Trophoblast cell (in vitro differentiated cells and primary cell): ENCODE measurements around the gene NBPF4.
"Not testable (repeated sequence)": the region's sequence is repeated elsewhere in the genome, so short reads cannot be mapped to it uniquely, and the experiment has no call there.

ENCODE experiments used
- DNase-seq, 2 donors: peaks; one replicate each; pipeline ENCODE4 v3.0.0-alpha.2; 2016
- H2AFZ ChIP-seq: 2 replicates; pipeline ENCODE4 v1.6.1; 2013; ENCODE audit warnings: low read length, moderate library complexity, mild to moderate bottlenecking; ENCODE audit not compliant: insufficient read depth, poor library complexity
- H2AK5ac ChIP-seq: 2 replicates; pipeline ENCODE4 v1.6.1; 2013; ENCODE audit warnings: mild to moderate bottlenecking, low read length
- H2BK120ac ChIP-seq: 2 replicates; pipeline ENCODE4 v1.6.1; 2013; ENCODE audit warnings: low read length, mild to moderate bottlenecking, moderate library complexity; ENCODE audit not compliant: insufficient read depth, poor library complexity
- H2BK12ac ChIP-seq: 2 replicates; pipeline ENCODE4 v1.6.1; 2013; ENCODE audit warnings: mild to moderate bottlenecking, low read length, moderate library complexity
- H2BK5ac ChIP-seq: 2 replicates; pipeline ENCODE4 v1.6.1; 2013; ENCODE audit warnings: low read length, low read depth, moderate library complexity, mild to moderate bottlenecking; ENCODE audit not compliant: poor library complexity
- H3K14ac ChIP-seq: 2 replicates; pipeline ENCODE4 v1.6.1; 2013; ENCODE audit warnings: mild to moderate bottlenecking, low read length
- H3K18ac ChIP-seq: 2 replicates; pipeline ENCODE4 v1.6.1; 2013; ENCODE audit warnings: mild to moderate bottlenecking, low read length
- H3K23ac ChIP-seq: 2 replicates; pipeline ENCODE4 v1.6.1; 2013; ENCODE audit warnings: low read length
- H3K27ac ChIP-seq: 2 replicates; pipeline ENCODE4 v1.5.1; 2013; ENCODE audit warnings: low read depth, mild to moderate bottlenecking, inconsistent platforms, low read length, moderate library complexity
- H3K27me3 ChIP-seq: 2 replicates; pipeline ENCODE4 v1.6.1; 2013; ENCODE audit warnings: inconsistent platforms, mild to moderate bottlenecking, low read length, moderate library complexity; ENCODE audit not compliant: insufficient read depth
- H3K36me3 ChIP-seq, 2 experiments: 1 replicate in 1 of 2; 2 replicates in 1 of 2; pipeline ENCODE4 v1.6.1; 2013; ENCODE audit warnings: low read length in 2 of 2, mild to moderate bottlenecking in 2 of 2, moderate library complexity in 1 of 2; ENCODE audit not compliant: insufficient read depth in 2 of 2, control insufficient read depth in 1 of 2
- H3K4ac ChIP-seq: 2 replicates; pipeline ENCODE4 v1.6.1; 2013; ENCODE audit warnings: low read depth, mild to moderate bottlenecking, low read length, moderate library complexity
- H3K4me1 ChIP-seq, 2 experiments: 1 replicate in 1 of 2; 2 replicates in 1 of 2; pipeline ENCODE4 v1.6.1; 2013; ENCODE audit warnings: low read length in 2 of 2, mild to moderate bottlenecking in 2 of 2, moderate library complexity in 1 of 2; ENCODE audit not compliant: insufficient read depth in 2 of 2, control insufficient read depth in 1 of 2
- H3K4me2 ChIP-seq: 2 replicates; pipeline ENCODE4 v1.6.1; 2013; ENCODE audit warnings: inconsistent platforms, mild to moderate bottlenecking, low read length, moderate library complexity
- H3K4me3 ChIP-seq: 2 replicates; pipeline ENCODE4 v1.5.1; 2013; ENCODE audit warnings: mild to moderate bottlenecking, low read depth, low read length, inconsistent platforms
- H3K79me1 ChIP-seq: one replicate; pipeline ENCODE4 v1.6.1; 2013; ENCODE audit warnings: low read length
- H3K79me2 ChIP-seq: 2 replicates; pipeline ENCODE4 v1.6.1; 2013; ENCODE audit warnings: low read length, mild to moderate bottlenecking; ENCODE audit not compliant: control insufficient read depth, insufficient read depth, poor library complexity
- H3K9ac ChIP-seq: 2 replicates; pipeline ENCODE4 v1.6.1; 2013; ENCODE audit warnings: mild to moderate bottlenecking, low read length
- H3K9me3 ChIP-seq: 2 replicates; pipeline ENCODE4 v1.6.1; 2013; ENCODE audit warnings: low read depth, mild to moderate bottlenecking, control low read depth, inconsistent platforms, low read length; ENCODE audit not compliant: insufficient read depth
- H4K12ac ChIP-seq: 2 replicates; pipeline ENCODE4 v1.6.1; 2013; ENCODE audit warnings: low read depth, mild to moderate bottlenecking, low read length, moderate library complexity
- H4K8ac ChIP-seq: 2 replicates; pipeline ENCODE4 v1.6.1; 2013; ENCODE audit warnings: low read depth, mild to moderate bottlenecking, low read length, moderate library complexity
- H4K91ac ChIP-seq: one replicate; pipeline ENCODE4 v1.6.1; 2013; ENCODE audit warnings: low read depth, mild to moderate bottlenecking, low read length, moderate library complexity
- WGBS: extraction: QIAGEN DNeasy Blood & Tissue Kit; methylation state at CpG from one replicate; pipeline ENCODE4 v1.1.7; 2013; ENCODE audit warnings: missing lambda C conversion rate; ENCODE audit not compliant: insufficient read length, insufficient coverage; ENCODE audit errors: extremely low coverage; 5-methylcytosine and 5-hydroxymethylcytosine counted together

The NBPF4 gene

GRCh38 chr1:108217007-108217406 lies 26.9 kb downstream of the NBPF4 start:
- not testable (repeated sequence) for H2AK5ac ChIP-seq, H3K4me1 ChIP-seq, H3K27ac ChIP-seq, H2BK5ac ChIP-seq, H3K4ac ChIP-seq, H4K91ac ChIP-seq, H3K18ac ChIP-seq, H3K9ac ChIP-seq, H4K12ac ChIP-seq, H3K4me3 ChIP-seq, H3K79me1 ChIP-seq, H3K23ac ChIP-seq, H2AFZ ChIP-seq, H4K8ac ChIP-seq, H3K79me2 ChIP-seq, H3K9me3 ChIP-seq, H3K4me2 ChIP-seq, H3K14ac ChIP-seq, H2BK12ac ChIP-seq, H3K27me3 ChIP-seq, H3K36me3 ChIP-seq, H2BK120ac ChIP-seq
- WGBS, result no CpG with 5 or more reads among the region's 2 CpGs
- DNase-seq, result peak in 1 of 2 donors; percentile 78

GRCh38 chr1:108216028-108216890 lies 27.6 kb downstream of the NBPF4 start:
- not testable (repeated sequence) for H3K4ac ChIP-seq, H3K4me3 ChIP-seq, H4K12ac ChIP-seq, H3K27me3 ChIP-seq, H3K23ac ChIP-seq, H4K91ac ChIP-seq, H3K18ac ChIP-seq, H3K9ac ChIP-seq, H3K4me2 ChIP-seq, H2BK120ac ChIP-seq, H3K79me1 ChIP-seq, H3K4me1 ChIP-seq, H2AFZ ChIP-seq, H2BK12ac ChIP-seq, H2AK5ac ChIP-seq, H3K27ac ChIP-seq, H3K14ac ChIP-seq, H3K36me3 ChIP-seq, H3K9me3 ChIP-seq, H2BK5ac ChIP-seq, H3K79me2 ChIP-seq, H4K8ac ChIP-seq
- DNase-seq, result peak; percentile 7 to 34
- WGBS, result no CpG with 5 or more reads among the region's 6 CpGs

- not testable (repeated sequence) for H3K27me3 ChIP-seq, H3K27ac ChIP-seq, H4K8ac ChIP-seq, H2BK12ac ChIP-seq, H3K4ac ChIP-seq, H2BK120ac ChIP-seq, H2BK5ac ChIP-seq, H3K79me1 ChIP-seq, H3K9me3 ChIP-seq, H2AFZ ChIP-seq, H4K12ac ChIP-seq, H3K9ac ChIP-seq, H3K23ac ChIP-seq, H3K4me1 ChIP-seq, H3K4me3 ChIP-seq, H4K91ac ChIP-seq, H3K4me2 ChIP-seq, H3K14ac ChIP-seq, H3K36me3 ChIP-seq, H3K79me2 ChIP-seq, H2AK5ac ChIP-seq, H3K18ac ChIP-seq
- WGBS, result no CpG with 5 or more reads among the region's 5 CpGs
- peak in 1 of 2 donors; percentile 73 for DNase-seq
Observed at GRCh38 chr1:108214641-108215465, 29.0 kb downstream of the NBPF4 start.

- Histone ChIP-seq H3K79me1 (no peaks in the 10 kb centered on the region), H3K23ac (no peak overlapping the region), H3K4me1 (peaks cover 11 to 13% of the 10 kb centered on the region in 2 experiments), H3K4me3 (no peak overlapping the region), H3K27me3 (no peaks in the 10 kb centered on the region), H2BK12ac (no peak overlapping the region), H3K9me3 (no peaks in the 10 kb centered on the region), H2AK5ac (no peak overlapping the region), H4K12ac (no peak overlapping the region), H4K91ac (no peak overlapping the region), H3K27ac (no peak overlapping the region), H3K79me2 (no peaks in the 10 kb centered on the region), H3K36me3 (no peaks in the 10 kb centered on the region), H3K9ac (no peak overlapping the region), H3K14ac (no peak overlapping the region), H3K4ac (no peak overlapping the region), H4K8ac (no peak overlapping the region), H2BK120ac (no peak overlapping the region), H2BK5ac (no peak overlapping the region), H3K18ac (no peak overlapping the region), H3K4me2 (no peak overlapping the region), H2AFZ (no peak overlapping the region)
- no peak for DNase-seq
- no CpG with 5 or more reads among the region's 1 CpG for WGBS
Observed at GRCh38 chr1:108211014-108211413, 32.9 kb downstream of the NBPF4 start.
